Naive thymus-derived CD4-positive, alpha-beta T cell (primary cell): Measurements from ENCODE around the gene ELN. TPM values are rescaled to one million over a fixed set of nuclear protein-coding genes. Genes with fewer than 3 reads are reported as not detected.

Experiments
- ATAC-seq: fragments of 150-1000 bp; cut with Tn5 transposase; 2 replicates; pipeline ENCODE4 v1.10.0; 2021; ENCODE audit warnings: mild to moderate bottlenecking, moderate library complexity
- CTCF ChIA-PET: fragments of 350-600 bp; sonication (Branson Sonifier 250); formaldehyde crosslinking; loops from one replicate; lab custom pipeline; 2021; ENCODE audit warnings: antibody characterized with exemption; lab: Charles Lee
- POLR2A ChIA-PET: fragments of 350-600 bp; sonication (Branson Sonifier 250); formaldehyde crosslinking; loops from one replicate; lab custom pipeline; 2021; ENCODE audit warnings: antibody characterized with exemption, inconsistent platforms; lab: Charles Lee
- DNase-seq, 9 donors: peaks; one replicate each; pipeline versions ENCODE4 v3.0.0 to v3.0.0-alpha.2; 2020 to 2022; ENCODE audit warnings: mixed read lengths in 1 of 9
- H3K27ac ChIP-seq: one replicate; pipeline ENCODE4 v1.7.0; 2013; ENCODE audit warnings: mild to moderate bottlenecking, low read depth, low read length, moderate library complexity
- H3K27me3 ChIP-seq, 2 donors: one replicate each; pipeline ENCODE4 v1.7.0; 2013; ENCODE audit warnings: low read length in 2 of 2, mild to moderate bottlenecking in 2 of 2, moderate library complexity in 2 of 2; ENCODE audit not compliant: control insufficient read depth in 2 of 2, insufficient read depth in 2 of 2
- H3K36me3 ChIP-seq, 3 experiments: 1 replicate in 2 of 3; 2 replicates in 1 of 3; pipeline ENCODE4 v1.7.0; 2013; ENCODE audit warnings: low read length in 3 of 3, mild to moderate bottlenecking in 3 of 3, moderate library complexity in 1 of 3; ENCODE audit not compliant: insufficient read depth in 3 of 3, control insufficient read depth in 2 of 3
- H3K4me1 ChIP-seq, 2 donors: one replicate each; pipeline ENCODE4 v1.7.0; 2013; ENCODE audit warnings: low read length in 2 of 2, mild to moderate bottlenecking in 2 of 2, moderate library complexity in 1 of 2; ENCODE audit not compliant: control insufficient read depth in 2 of 2, insufficient read depth in 2 of 2
- H3K4me3 ChIP-seq: 2 replicates; pipeline ENCODE4 v1.7.0; 2013; ENCODE audit warnings: mild to moderate bottlenecking, low read length
- H3K9me3 ChIP-seq, 3 experiments: 1 replicate in 2 of 3; 2 replicates in 1 of 3; pipeline ENCODE4 v1.7.0; 2013; ENCODE audit warnings: low read length in 3 of 3; ENCODE audit not compliant: control insufficient read depth in 2 of 3
- H3K27ac Mint-ChIP-seq, 9 donors: one replicate each; pipeline ENCODE4 v1.8.0; 2020 to 2022; ENCODE audit warnings: mixed read lengths in 9 of 9, mild to moderate bottlenecking in 8 of 9, moderate library complexity in 5 of 9, inconsistent platforms in 2 of 9
- H3K27me3 Mint-ChIP-seq, 5 donors: one replicate each; pipeline ENCODE4 v1.8.0; 2021 to 2022; ENCODE audit warnings: mixed read lengths in 5 of 5, mild to moderate bottlenecking in 1 of 5
- H3K36me3 Mint-ChIP-seq, 5 donors: one replicate each; pipeline ENCODE4 v1.8.0; 2020 to 2022; ENCODE audit warnings: mixed read lengths in 5 of 5, mild to moderate bottlenecking in 3 of 5, inconsistent platforms in 1 of 5
- H3K4me1 Mint-ChIP-seq, 7 donors: one replicate each; pipeline ENCODE4 v1.8.0; 2020 to 2022; ENCODE audit warnings: mixed read lengths in 7 of 7, mild to moderate bottlenecking in 3 of 7, inconsistent platforms in 1 of 7
- H3K4me3 Mint-ChIP-seq, 10 donors: one replicate each; pipeline ENCODE4 v1.8.0; 2020 to 2022; ENCODE audit warnings: mild to moderate bottlenecking in 10 of 10, mixed read lengths in 10 of 10, moderate library complexity in 6 of 10, inconsistent platforms in 2 of 10
- H3K9me3 Mint-ChIP-seq, 11 donors: one replicate each; pipeline ENCODE4 v1.8.0; 2020 to 2022; ENCODE audit warnings: mixed read lengths in 11 of 11, mild to moderate bottlenecking in 4 of 11, inconsistent platforms in 1 of 11, moderate library complexity in 1 of 11
- intact Hi-C, 2 donors: fragments of 100-400 bp; cut with micrococcal nuclease; formaldehyde crosslinking; loops; one replicate each; pipeline ENCODE4 v1.15.1; 2023
- polyA plus RNA-seq, 2 donors: library from polyadenylated mRNA; unstranded; fragments of 300-500 nt; fragmentation: Illumina TruSeq; gene quantifications; one replicate each; pipeline ENCODE4 v1.2.3, GENCODE V29; 2021
- total RNA-seq, 6 experiments: library from RNA in 5 of 6; stranded (reverse) in 5 of 6; gene quantifications; 1 replicate in 5 of 6; 2 replicates in 1 of 6; pipeline ENCODE4 v1.2.3 and lab custom pipeline; 2021 to 2026

ELN gene
- total and polyA plus RNA-seq, 7 experiments from 2014 or later: 0.11 to 0.67 (median 0.66) TPM; not detected in 4

DNA sequence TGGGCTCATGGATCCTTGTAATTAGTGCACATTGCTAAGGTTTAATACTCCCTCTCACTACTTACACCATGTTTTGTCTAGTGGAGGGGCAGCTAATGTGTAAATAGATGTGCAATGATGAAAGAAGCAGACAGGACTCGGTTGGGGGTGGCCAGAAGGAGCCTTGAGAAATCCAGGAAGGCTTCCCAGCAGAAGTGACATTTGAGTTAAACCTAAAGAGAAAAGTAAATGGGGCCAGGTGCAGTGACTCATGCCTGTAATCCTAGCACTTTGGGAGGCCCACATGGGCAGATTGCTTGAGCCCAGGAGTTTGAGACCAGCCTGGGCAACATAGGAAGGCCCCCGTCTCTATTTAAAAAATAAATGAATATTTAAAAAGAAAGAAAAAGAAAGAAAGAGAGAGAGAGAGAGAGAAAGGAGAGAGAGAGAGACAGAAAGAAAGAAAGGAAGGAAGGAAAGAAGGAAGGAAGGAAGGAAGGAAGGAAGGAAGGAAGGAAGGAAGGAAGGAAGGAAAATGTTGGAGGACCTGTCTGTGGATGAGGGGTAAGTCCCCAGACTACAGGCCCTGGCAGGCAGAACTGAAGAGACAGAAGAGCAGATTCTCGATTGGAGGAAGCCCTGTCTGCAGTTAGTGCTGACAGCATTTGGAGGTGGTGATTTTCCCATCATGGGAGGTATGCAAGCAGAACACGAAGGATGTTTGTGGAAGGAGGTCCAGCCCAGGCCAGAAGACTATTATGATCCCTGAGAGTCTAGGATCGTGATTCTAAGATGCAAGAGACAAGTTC lies 3.6 kb downstream of the ELN start:
- ATAC-seq (no peak), DNase-seq (no peak)
- peaks cover 0 to 2% of the 10 kb centered on the region in 2 donors for H3K4me1 ChIP-seq
- Mint-ChIP-seq H3K9me3 (no peaks in the 10 kb centered on the region), H3K36me3 (peaks cover 0 to 3% (median 0%) of the 10 kb centered on the region in 5 donors), H3K4me1 (peaks cover 6 to 13% (median 10%) of the 10 kb centered on the region in 7 donors), H3K27me3 (peaks cover 15 to 40% (median 35%) of the 10 kb centered on the region in 5 donors), H3K4me3 (no peak overlapping the region), H3K27ac (peak overlapping the region in 1 of 9 donors; percentile 18)
- no peaks in the 10 kb centered on the region for H3K27me3 ChIP-seq
- POLR2A ChIA-PET: no interaction called here
- H3K4me3 ChIP-seq: no peak overlapping the region
- no peak overlapping the region for H3K27ac ChIP-seq
- no peaks in the 10 kb centered on the region for H3K36me3 ChIP-seq
- intact Hi-C loops: no loop called here
- no peaks in the 10 kb centered on the region for H3K9me3 ChIP-seq
- CTCF ChIA-PET: no interaction called here

DNA sequence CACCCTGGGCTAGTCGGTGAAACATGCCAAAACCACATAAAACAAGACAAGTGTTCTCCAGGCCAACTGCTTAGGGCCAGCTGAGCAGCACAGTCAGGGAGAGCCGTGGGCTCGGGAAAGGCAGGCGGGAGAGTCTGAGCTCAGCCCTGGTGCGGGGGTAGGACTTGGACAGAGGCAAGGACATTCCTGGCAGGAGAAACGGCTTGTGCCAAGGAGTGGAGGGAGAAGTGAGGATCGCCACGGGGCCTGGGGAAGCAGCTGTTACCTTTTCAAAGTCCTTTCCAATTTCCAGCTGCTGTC lies 4.2 kb downstream of the ELN start:
- no peak for ATAC-seq
- no peaks in the 10 kb centered on the region for H3K9me3 Mint-ChIP-seq
- intact Hi-C loops: no loop called here
- no peak overlapping the region for H3K27ac Mint-ChIP-seq
- peaks cover 6 to 13% (median 6%) of the 10 kb centered on the region in 7 donors for H3K4me1 Mint-ChIP-seq
- POLR2A ChIA-PET: no interaction called here
- CTCF ChIA-PET: no interaction called here
- H3K36me3 ChIP-seq: no peaks in the 10 kb centered on the region
- peaks cover 0 to 3% (median 0%) of the 10 kb centered on the region in 5 donors for H3K36me3 Mint-ChIP-seq
- no peak overlapping the region for H3K27ac ChIP-seq
- no peak for DNase-seq
- no peaks in the 10 kb centered on the region for H3K9me3 ChIP-seq
- H3K27me3 Mint-ChIP-seq: peaks cover 13 to 34% (median 30%) of the 10 kb centered on the region in 5 donors
- H3K4me1 ChIP-seq: no peaks in the 10 kb centered on the region
- H3K4me3 ChIP-seq: no peak overlapping the region
- H3K27me3 ChIP-seq: no peaks in the 10 kb centered on the region
- H3K4me3 Mint-ChIP-seq: no peak overlapping the region

GRCh38 chr7:74032624-74033371 lies 4.8 kb downstream of the ELN start:
- Histone ChIP-seq H3K27me3 (no peaks in the 10 kb centered on the region), H3K4me3 (no peak overlapping the region), H3K36me3 (no peaks in the 10 kb centered on the region), H3K27ac (no peak overlapping the region), H3K9me3 (no peaks in the 10 kb centered on the region), H3K4me1 (no peaks in the 10 kb centered on the region)
- peaks cover 13 to 32% (median 28%) of the 10 kb centered on the region in 5 donors for H3K27me3 Mint-ChIP-seq
- no peak for ATAC-seq
- no peak overlapping the region for H3K27ac Mint-ChIP-seq
- H3K36me3 Mint-ChIP-seq: peaks cover 0 to 3% (median 0%) of the 10 kb centered on the region in 5 donors
- ChIA-PET POLR2A (no interaction called here), CTCF (no interaction called here)
- intact Hi-C loops: no loop called here
- no peaks in the 10 kb centered on the region for H3K9me3 Mint-ChIP-seq
- no peak overlapping the region for H3K4me3 Mint-ChIP-seq
- DNase-seq: no peak
- H3K4me1 Mint-ChIP-seq: peaks cover 6 to 13% (median 6%) of the 10 kb centered on the region in 7 donors

GRCh38 chr7:74033372-74034311 lies 5.7 kb downstream of the ELN start:
- H3K27ac ChIP-seq: no peak overlapping the region
- ATAC-seq (no peak), DNase-seq (no peak)
- no peaks in the 10 kb centered on the region for H3K9me3 ChIP-seq
- Mint-ChIP-seq H3K27me3 (peaks cover 11 to 31% (median 27%) of the 10 kb centered on the region in 5 donors), H3K9me3 (no peaks in the 10 kb centered on the region), H3K4me3 (no peak overlapping the region), H3K36me3 (peaks cover 0 to 3% (median 0%) of the 10 kb centered on the region in 5 donors), H3K4me1 (peaks cover 6 to 12% (median 6%) of the 10 kb centered on the region in 7 donors), H3K27ac (no peak overlapping the region)
- no peaks in the 10 kb centered on the region for H3K36me3 ChIP-seq
- ChIA-PET CTCF (no interaction called here), POLR2A (no interaction called here)
- H3K4me3 ChIP-seq: no peak overlapping the region
- no peaks in the 10 kb centered on the region for H3K4me1 ChIP-seq
- intact Hi-C loops: no loop called here
- no peaks in the 10 kb centered on the region for H3K27me3 ChIP-seq

- DNase-seq (no peak), ATAC-seq (no peak)
- Mint-ChIP-seq H3K4me1 (no peaks in the 10 kb centered on the region), H3K27me3 (no peaks in the 10 kb centered on the region), H3K27ac (no peak overlapping the region), H3K4me3 (no peak overlapping the region), H3K36me3 (no peaks in the 10 kb centered on the region), H3K9me3 (no peaks in the 10 kb centered on the region)
- no peak overlapping the region for H3K27ac ChIP-seq
- ChIA-PET POLR2A (no interaction called here), CTCF (interaction anchor here (0.8 kb wide), 1 partner anchor 9 kb away, joined by 3 read pairs; no protein-coding TSS in a partner anchor)
- H3K4me3 ChIP-seq: no peak overlapping the region
- intact Hi-C loops: no loop called here
- H3K9me3 ChIP-seq: no peaks in the 10 kb centered on the region
- H3K4me1 ChIP-seq: no peaks in the 10 kb centered on the region
- no peaks in the 10 kb centered on the region for H3K36me3 ChIP-seq
- H3K27me3 ChIP-seq: no peaks in the 10 kb centered on the region
These were observed 9.6 kb downstream of the ELN start for GRCh38 chr7:74037609-74038008.

GRCh38 chr7:74038194-74038961 lies 10.4 kb downstream of the ELN start:
- DNase-seq: no peak
- no peak for ATAC-seq
- no peaks in the 10 kb centered on the region for H3K9me3 ChIP-seq
- intact Hi-C loops: no loop called here
- H3K27ac ChIP-seq: no peak overlapping the region
- H3K4me1 Mint-ChIP-seq: no peaks in the 10 kb centered on the region
- H3K4me3 Mint-ChIP-seq: no peak overlapping the region
- H3K27ac Mint-ChIP-seq: no peak overlapping the region
- no peaks in the 10 kb centered on the region for H3K27me3 ChIP-seq
- no peak overlapping the region for H3K4me3 ChIP-seq
- no peaks in the 10 kb centered on the region for H3K4me1 ChIP-seq
- H3K27me3 Mint-ChIP-seq: no peaks in the 10 kb centered on the region
- no peaks in the 10 kb centered on the region for H3K36me3 Mint-ChIP-seq
- POLR2A ChIA-PET: interaction anchor here (0.6 kb wide), 1 partner anchor 92 kb away, joined by 3 read pairs; no protein-coding TSS in a partner anchor
- no peaks in the 10 kb centered on the region for H3K9me3 Mint-ChIP-seq
- CTCF ChIA-PET: interaction anchor here (0.8 kb wide), 1 partner anchor 9 kb away, joined by 3 read pairs; no protein-coding TSS in a partner anchor
- H3K36me3 ChIP-seq: no peaks in the 10 kb centered on the region
